DMS153 treated with DMSO at 0.1 percent for 48 hours (cell line): ENCODE results near the gene MMRN1.
A peak's percentile ranks its signal among the peaks of the same experiment; 100 is the strongest.

Experiments used
- DNase-seq: peaks from one replicate; lab custom pipeline; 2025; ENCODE audit not compliant: unreplicated experiment; lab: John Stamatoyannopoulos, UW

The MMRN1 gene

GRCh38 chr4:89906777-89907521 lies 12.3 kb downstream of the MMRN1 start:
- no peak for DNase-seq

DNA sequence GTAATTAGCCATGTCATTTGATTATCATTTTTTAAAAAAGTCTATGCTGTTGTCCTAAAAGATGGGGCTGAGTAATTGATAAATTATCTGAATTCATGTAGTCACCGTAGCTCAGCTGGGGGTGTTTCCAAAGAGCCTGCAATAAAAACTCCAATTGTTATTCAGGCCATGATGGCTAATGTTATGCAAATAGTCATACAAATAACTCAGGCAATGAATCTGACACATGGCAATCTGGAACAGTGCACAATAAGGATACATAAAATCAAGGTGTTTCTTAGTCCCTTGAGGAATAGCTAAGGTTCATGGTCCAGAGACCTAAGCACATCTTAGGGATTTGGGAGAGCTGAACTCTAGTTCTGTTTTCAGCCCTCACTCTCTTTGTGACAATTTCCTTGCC lies 15.2 kb downstream of the MMRN1 start:
- DNase-seq = no peak

GRCh38 chr4:89913623-89914022 lies 19.0 kb downstream of the MMRN1 start:
- no peak for DNase-seq

GRCh38 chr4:89914609-89915550 lies 20.2 kb downstream of the MMRN1 start:
- DNase-seq = no peak

DNA sequence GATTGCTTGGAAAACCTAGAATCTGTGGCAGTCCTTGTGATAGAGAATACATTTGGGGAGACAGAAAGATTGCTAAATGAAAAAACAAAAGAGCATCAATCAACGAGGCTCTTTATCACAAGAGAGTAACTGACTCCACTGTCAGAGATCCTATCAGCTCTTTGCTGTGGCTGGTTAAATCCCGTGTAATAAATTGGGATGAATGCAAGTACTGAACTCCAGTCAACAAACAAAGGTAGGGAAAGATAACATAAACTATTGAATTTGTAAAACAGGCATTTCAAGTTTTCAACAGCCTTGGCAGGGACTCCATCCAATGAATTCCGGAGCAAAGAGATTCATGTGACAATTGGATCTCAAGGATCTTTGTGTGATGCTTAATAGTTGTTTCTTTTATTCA lies 21.3 kb downstream of the MMRN1 start:
- DNase-seq = peak; percentile 16

GRCh38 chr4:89922848-89923416 lies 28.3 kb downstream of the MMRN1 start:
- DNase-seq = no peak

DNA sequence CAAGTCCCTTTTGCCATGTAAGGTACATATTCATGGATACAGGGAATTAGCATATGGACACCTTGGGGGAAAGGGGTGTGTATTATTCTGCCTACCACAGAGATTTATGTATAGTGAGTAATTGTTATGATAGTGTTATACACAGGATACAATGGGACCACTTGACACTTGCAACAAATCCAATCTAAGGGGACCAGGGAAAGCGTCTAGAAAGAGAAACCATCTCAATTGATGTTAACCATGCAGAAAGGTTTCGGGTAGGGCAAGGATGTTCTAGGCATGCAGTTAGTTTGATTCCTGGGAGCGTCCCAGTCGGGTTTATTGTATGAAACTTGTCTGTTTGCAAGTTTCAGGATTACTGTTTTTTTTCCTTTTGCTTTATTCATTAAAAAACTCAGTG lies 34.2 kb downstream of the MMRN1 start:
- no peak for DNase-seq

DNA sequence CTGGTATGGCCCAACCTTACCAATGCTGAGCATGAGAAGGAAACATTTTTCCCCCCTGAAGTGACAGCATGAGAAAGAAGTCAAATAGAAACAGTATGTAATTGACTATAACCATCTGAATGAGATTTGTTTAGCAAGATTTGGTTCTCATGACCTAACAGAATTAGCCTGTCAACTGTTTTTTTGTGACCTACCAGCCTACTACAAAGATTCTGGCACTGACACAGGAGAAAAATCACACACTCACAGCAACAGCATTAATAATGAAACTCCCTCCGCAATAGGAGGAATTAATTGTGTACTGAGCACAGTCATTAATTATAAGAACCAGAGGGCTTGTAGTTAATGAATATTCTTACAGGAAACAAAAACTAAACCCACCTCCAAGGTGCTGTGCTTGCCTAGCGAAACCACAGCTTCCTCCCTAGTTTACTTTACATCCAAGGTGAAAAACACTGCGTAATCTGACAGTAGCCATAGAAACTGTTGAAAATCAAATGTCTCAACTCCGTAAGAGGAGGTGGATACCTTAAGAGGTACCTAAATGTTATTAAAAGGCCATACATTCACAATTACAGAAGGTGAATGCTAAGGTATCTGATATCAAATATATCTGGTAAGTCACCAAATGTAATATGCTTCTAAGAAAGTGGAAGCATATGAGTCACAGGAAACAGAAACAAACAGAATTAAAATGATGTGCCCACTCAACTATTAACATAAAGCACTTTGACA lies 34.9 kb downstream of the MMRN1 start:
- DNase-seq = no peak

DNA sequence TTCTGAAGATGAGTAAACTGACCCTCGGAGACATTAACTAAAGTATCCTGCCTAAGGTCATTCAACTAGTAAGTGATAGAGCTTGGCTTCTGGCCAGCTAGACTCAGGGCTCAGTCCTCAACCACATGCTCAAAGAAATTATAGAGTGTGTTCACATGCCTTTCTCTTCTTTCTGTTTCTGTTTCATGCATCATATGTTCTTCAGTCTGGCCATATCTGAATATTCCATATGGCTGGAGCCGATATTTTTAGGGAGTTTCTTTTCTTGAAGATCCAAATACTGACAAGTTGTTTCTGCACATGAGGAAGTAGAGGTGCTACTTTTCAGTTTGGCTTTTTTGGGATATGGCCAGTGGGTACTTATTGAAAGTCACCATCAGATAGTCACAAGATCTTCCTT lies 44.9 kb downstream of the MMRN1 start:
- DNase-seq = no peak

- DNase-seq = peak; percentile 61
These were observed 45.3 kb downstream of the MMRN1 start for GRCh38 chr4:89939994-89940393.

- no peak for DNase-seq
These were observed 48.2 kb downstream of the MMRN1 start for GRCh38 chr4:89942811-89943210.

- DNase-seq = no peak
These were observed 55.2 kb downstream of the MMRN1 start for GRCh38 chr4:89949782-89950387.

DNA sequence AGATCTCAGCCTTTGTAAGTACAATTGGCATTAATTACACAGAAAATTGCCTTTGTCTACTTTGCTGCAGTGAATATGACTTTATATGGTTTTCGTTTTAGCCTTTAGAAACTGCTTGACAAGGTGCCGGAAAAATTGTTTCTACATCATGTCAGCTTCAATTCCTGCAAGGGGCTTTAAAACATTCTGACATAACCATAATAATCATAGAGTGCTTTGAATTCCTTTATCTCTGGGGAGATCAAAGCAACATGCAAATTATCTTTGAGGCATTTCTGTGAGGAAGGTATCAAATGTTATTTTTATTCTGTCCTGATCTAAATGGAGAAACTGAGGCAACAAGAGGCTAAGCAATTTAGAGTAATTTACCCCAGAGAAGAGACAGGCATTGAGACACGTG lies 57.8 kb downstream of the MMRN1 start:
- no peak for DNase-seq

GRCh38 chr4:89954906-89955695 lies 60.4 kb downstream of the MMRN1 start:
- DNase-seq = no peak

GRCh38 chr4:89957046-89957926 lies 62.6 kb downstream of the MMRN1 start:
- no peak for DNase-seq

GRCh38 chr4:89981789-89982334 lies 87.2 kb downstream of the MMRN1 start:
- no peak for DNase-seq

- DNase-seq = no peak
These were observed 93.6 kb downstream of the MMRN1 start for GRCh38 chr4:89988268-89988667.

DNA sequence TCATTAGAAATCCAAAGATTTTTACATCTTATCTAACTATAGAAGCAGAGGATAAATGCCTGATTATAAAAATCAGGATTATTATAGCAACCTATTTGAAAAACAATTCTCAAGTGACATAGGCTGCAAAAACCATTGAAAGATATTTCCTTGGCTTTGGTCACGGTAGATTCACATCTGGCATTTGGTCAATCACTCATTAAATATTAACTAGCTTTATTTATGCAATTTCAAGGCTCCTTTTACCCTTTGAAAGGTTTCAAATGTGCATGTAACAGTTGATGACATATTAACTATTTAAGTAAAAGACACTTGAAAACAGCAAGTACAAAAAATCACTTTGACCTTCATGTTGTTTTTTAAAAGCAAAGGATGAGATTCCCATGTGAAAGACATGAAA lies 98.1 kb downstream of the MMRN1 start:
- no peak for DNase-seq
